ENCODE results near the gene NR1D1.

DNA sequence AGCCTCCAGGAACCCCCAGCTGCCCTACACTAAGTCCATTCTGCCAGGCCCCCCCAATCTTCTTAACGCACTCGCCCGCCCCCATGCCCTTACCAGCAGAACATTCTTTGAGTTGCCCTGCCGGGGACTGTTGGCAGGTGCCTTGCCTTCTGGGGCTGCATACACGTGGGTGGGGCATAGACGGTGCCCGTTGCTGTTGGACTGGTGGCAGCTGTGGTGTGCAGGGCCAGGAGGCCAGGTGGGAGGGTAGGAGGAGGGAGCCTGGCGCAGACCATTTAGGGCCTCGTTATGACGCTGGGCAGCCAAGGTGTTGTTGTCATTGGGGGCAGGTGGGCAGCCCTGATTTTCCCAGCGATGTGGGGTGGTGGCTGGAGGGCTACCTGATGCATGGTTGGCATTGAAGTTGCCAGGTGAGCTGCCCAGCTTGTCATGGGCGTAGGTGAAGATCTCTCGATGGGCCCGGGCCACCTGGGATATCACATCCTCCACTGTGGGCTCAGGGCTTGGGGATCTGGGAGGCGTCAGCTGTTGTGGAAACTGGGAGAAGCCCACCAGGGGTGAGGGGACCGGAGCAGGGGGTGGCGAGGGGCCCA is 4.9 kb downstream of the NR1D1 start:
- TF ChIP-seq GATA3 (IDR thresholded peaks at IDR 0.05; ENCODE audit: low read depth, low read length), result no peak
- TF ChIP-seq GATA2 (IDR thresholded peaks at IDR 0.05; ENCODE audit: low read depth, low read length), result no peak

All from SH-SY5Y (cell line).